ENCODE results near the gene ELOF1.

ELOF1 gene

DNA sequence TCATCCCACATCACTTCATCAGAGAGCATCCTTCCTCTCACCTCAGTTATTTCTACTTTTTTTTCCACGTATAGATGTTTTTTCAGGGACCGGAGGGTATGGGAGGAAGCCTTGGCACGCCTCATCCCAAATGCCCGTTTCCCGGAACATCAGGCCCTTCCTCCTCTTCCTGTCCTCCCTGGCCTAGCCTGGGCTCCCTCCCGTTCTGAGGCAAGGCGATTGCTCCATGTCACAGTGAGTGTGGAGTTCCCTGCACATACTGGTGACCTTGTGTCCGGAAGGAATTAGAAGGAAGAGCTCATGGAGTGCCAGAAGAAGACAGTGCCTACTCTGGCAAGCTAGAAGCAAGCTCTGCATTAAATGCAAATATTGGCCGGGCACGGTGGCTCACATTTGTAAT, 37.1 kb upstream of the ELOF1 start:
- ChIA-PET POLR2A (no interaction called here), CTCF (interaction anchor here (1.4 kb wide), 1 partner anchor 10 kb away, joined by 5 read pairs; no protein-coding TSS in a partner anchor)
- TF ChIP-seq, protein P1, sequence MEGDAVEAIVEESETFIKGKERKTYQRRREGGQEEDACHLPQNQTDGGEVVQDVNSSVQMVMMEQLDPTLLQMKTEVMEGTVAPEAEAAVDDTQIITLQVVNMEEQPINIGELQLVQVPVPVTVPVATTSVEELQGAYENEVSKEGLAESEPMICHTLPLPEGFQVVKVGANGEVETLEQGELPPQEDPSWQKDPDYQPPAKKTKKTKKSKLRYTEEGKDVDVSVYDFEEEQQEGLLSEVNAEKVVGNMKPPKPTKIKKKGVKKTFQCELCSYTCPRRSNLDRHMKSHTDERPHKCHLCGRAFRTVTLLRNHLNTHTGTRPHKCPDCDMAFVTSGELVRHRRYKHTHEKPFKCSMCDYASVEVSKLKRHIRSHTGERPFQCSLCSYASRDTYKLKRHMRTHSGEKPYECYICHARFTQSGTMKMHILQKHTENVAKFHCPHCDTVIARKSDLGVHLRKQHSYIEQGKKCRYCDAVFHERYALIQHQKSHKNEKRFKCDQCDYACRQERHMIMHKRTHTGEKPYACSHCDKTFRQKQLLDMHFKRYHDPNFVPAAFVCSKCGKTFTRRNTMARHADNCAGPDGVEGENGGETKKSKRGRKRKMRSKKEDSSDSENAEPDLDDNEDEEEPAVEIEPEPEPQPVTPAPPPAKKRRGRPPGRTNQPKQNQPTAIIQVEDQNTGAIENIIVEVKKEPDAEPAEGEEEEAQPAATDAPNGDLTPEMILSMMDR (IDR thresholded peaks at IDR 0.05; ENCODE audit: control extremely low read depth, extremely low read depth, low read depth, missing control alignments), result no peak
- no peak for DNase-seq (ENCODE audit: extremely low spot score)

DNA sequence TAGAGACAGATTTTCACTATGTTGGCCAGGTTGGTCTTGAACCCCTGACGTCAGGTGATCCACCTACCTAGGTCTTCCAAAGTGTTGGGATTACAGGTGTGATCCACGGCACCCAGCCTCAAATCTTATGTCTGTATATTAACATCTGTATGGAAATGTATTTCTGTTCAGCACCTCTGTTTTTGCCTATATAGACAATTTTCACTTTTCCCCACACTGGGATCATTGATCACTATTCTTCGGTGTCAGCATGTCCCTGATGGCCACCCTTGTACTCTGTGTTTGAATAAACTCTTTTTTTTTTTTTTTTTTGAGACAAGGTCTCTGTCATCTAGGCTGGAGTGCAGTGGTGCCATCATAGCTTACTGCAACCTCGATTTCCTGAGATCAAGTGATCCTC, 35.1 kb upstream of the ELOF1 start:
- ChIA-PET POLR2A (no interaction called here), CTCF (interaction anchor here (1.4 to 2.0 kb wide), 4 partner anchors 19 to 213 kb away, joined by 3 to 8 read pairs (median 5); no protein-coding TSS in a partner anchor)
- TF ChIP-seq, protein P1 (IDR thresholded peaks at IDR 0.05; ENCODE audit: control extremely low read depth, extremely low read depth, low read depth, missing control alignments), result no peak
- DNase-seq (ENCODE audit: extremely low spot score), result no peak

DNA sequence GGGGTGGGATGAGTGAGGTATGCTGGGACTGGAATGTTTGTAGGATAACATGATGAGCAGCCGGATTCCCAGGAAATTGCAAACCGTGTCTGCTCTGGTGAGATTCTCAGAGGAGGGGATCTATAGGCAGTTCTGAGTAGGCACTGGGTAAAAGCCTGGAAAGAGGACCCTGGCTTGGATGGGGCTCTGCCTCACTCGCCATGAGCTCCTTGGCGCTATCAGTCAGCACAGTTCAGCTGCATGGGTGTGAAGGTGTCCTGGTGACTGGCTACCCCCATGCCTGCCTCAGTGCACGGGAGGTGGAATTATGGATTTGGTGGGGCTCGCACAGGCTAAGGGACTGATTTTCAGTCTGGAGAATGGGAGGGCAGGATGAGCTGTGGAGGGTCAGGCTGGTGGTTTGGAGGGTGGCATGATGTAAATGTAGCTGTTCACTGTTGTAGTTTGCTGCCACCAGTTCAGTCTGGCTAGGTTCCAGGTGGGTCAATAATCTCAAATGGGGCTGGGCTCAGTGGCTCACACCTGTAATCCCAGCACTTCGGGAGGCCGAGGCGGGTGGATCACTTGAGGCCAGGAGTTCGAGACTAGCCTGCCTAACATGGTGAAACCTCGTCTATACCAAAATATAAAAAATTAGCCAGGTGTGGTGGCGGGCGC, 29.1 kb upstream of the ELOF1 start:
- DNase-seq (ENCODE audit: extremely low spot score), result no peak
- TF ChIP-seq, protein P1 (IDR thresholded peaks at IDR 0.05; ENCODE audit: control extremely low read depth, extremely low read depth, low read depth, missing control alignments), result no peak
- ChIA-PET CTCF (interaction anchor here (0.7 to 4.5 kb wide), 18 partner anchors 10 to 745 kb away, joined by 3 to 38 read pairs (median 4); partner anchors contain the start of genes ACP5, ELOF1 and ZNF563), POLR2A (no interaction called here)

DNA sequence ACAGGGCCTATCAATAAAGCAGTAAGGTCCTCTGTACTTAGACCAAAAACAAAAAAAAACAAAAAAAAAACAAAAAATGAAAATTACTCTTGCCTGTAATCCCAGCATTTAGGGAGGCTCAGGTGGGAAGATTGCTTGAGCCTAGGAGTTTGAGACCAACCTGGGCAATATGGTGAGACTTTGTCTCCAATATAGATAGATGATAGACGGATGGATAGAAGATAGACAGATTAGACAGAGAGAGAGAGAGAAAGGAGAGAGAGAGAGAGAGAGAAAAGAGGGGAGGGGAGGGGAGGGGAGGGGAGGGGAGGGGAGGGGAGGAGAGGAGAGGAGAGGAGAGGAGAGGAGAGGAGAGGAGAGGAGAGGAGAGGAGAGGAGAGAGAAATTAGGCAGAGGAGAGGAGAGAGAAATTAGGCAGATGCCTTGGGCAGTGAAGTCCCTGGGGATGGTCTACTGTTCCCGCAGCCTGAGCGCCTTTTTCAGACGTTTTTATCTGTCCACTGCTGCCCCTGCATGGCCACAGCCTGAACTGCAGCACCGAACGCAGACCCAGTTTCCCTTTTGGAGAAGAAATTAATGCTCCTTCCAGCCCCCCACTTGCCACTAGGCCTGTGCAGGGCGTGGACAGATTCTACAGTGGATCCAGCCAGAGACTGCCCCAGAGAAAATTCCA, 28.4 kb upstream of the ELOF1 start:
- CTCF ChIA-PET, result interaction anchor here (1.0 to 4.5 kb wide), 13 partner anchors 9 to 746 kb away, joined by 3 to 38 read pairs (median 4); partner anchors contain the start of genes ACP5, ELOF1, ZNF563 and ZNF627
- POLR2A ChIA-PET, result interaction anchor here (0.9 kb wide), 1 partner anchor 93 kb away, joined by 3 read pairs; no protein-coding TSS in a partner anchor

DNA sequence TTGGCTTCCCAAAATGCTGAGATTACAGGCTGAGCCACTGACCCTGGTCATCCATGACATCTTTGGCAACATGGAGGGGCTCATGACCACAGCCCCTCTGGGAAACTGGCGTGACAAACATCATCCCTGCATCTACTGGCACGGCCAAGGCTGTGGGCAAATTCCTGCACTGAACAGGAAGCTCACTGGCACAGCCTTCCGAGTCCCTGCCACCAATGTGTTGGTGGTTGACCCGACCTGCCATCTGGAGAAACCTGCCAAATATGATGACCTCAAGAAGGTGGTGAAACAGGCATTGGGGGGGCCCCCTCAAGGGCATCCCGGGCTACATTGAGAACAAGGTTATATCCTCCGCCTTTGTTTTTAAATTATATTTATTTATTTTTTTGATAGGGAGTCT, 27.3 kb upstream of the ELOF1 start:
- POLR2A ChIA-PET, result interaction anchor here (0.6 to 0.9 kb wide), 2 partner anchors 91 to 1027 kb away, joined by 3 to 5 read pairs; no protein-coding TSS in a partner anchor
- TF ChIP-seq, protein P1 (IDR thresholded peaks at IDR 0.05; ENCODE audit: control extremely low read depth, extremely low read depth, low read depth, missing control alignments), result no peak
- no peak for DNase-seq (ENCODE audit: extremely low spot score)
- CTCF ChIA-PET, result interaction anchor here (0.7 to 4.5 kb wide), 6 partner anchors 10 to 92 kb away, joined by 3 to 38 read pairs (median 4); partner anchors contain the start of genes ELOF1 and ZNF627

More for the DNA sequence above, 28.4 kb upstream of the ELOF1 start:
- TF ChIP-seq, protein P1 (IDR thresholded peaks at IDR 0.05; ENCODE audit: control extremely low read depth, extremely low read depth, low read depth, missing control alignments), result peak; percentile 99
- peak; percentile 83 for DNase-seq (ENCODE audit: extremely low spot score)

DNA sequence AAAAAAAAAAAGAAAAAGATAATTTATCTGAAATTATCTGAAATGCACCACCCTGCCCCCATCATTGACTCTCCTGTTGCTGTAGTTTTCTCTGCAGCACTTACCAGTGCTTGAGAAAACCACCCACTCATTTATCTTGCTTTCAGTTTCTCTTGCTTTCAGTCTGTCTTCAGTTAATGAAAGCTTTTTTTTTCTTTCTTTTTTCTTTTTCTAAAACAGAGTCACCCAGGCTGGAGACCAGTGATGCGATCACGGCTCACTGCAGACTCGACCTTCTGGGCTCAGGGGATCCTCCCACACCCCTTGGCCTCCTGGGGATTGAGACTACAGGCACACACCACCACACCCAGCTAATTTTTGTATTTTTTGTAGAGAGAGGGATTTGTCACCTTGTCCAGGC, 22.7 kb upstream of the ELOF1 start:
- ChIA-PET POLR2A (interaction anchor here (0.6 kb wide), 1 partner anchor 160 kb away, joined by 5 read pairs; no protein-coding TSS in a partner anchor), CTCF (interaction anchor here (0.8 to 6.0 kb wide), 5 partner anchors 10 to 201 kb away, joined by 3 to 37 read pairs (median 6); partner anchors contain the start of gene ELOF1)
- TF ChIP-seq, protein P1 (IDR thresholded peaks at IDR 0.05; ENCODE audit: control extremely low read depth, extremely low read depth, low read depth, missing control alignments), result no peak
- DNase-seq (ENCODE audit: extremely low spot score), result peak; percentile 75
